GM12865 (cell line): ENCODE data around the gene GDPD4.

Experiments
- DNase-seq: peaks from one replicate; pipeline ENCODE4 v3.0.0; 2010; ENCODE audit warnings: low read depth
- H3K4me3 ChIP-seq: 2 replicates; pipeline ENCODE4 v1.5.1; 2011; ENCODE audit warnings: mild to moderate bottlenecking, low read depth, low read length, control low read depth
- TF ChIP-seq, protein P1 (sequence below): IDR thresholded peaks from 2 replicates; pipeline ENCODE4 v1.5.1; 2011; ENCODE audit warnings: low read length, control low read depth, low read depth, inconsistent platforms; ENCODE audit not compliant: insufficient read depth; ENCODE audit errors: missing control alignments

GDPD4 gene

GRCh38 chr11:77325159-77325558 lies 23.7 kb upstream of the GDPD4 start:
- TF ChIP-seq, protein P1, sequence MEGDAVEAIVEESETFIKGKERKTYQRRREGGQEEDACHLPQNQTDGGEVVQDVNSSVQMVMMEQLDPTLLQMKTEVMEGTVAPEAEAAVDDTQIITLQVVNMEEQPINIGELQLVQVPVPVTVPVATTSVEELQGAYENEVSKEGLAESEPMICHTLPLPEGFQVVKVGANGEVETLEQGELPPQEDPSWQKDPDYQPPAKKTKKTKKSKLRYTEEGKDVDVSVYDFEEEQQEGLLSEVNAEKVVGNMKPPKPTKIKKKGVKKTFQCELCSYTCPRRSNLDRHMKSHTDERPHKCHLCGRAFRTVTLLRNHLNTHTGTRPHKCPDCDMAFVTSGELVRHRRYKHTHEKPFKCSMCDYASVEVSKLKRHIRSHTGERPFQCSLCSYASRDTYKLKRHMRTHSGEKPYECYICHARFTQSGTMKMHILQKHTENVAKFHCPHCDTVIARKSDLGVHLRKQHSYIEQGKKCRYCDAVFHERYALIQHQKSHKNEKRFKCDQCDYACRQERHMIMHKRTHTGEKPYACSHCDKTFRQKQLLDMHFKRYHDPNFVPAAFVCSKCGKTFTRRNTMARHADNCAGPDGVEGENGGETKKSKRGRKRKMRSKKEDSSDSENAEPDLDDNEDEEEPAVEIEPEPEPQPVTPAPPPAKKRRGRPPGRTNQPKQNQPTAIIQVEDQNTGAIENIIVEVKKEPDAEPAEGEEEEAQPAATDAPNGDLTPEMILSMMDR: no peak
- no peak overlapping the region for H3K4me3 ChIP-seq

GRCh38 chr11:77324508-77324907 lies 23.0 kb upstream of the GDPD4 start:
- no peak for DNase-seq
- TF ChIP-seq, protein P1: no peak
- H3K4me3 ChIP-seq: no peak overlapping the region

More at GRCh38 chr11:77325159-77325558, 23.7 kb upstream of the GDPD4 start:
- no peak for DNase-seq

GRCh38 chr11:77322926-77323590 lies 21.6 kb upstream of the GDPD4 start:
- TF ChIP-seq, protein P1: no peak
- no peak for DNase-seq

GRCh38 chr11:77322506-77322905 lies 21.0 kb upstream of the GDPD4 start:
- TF ChIP-seq, protein P1: no peak
- H3K4me3 ChIP-seq: no peak overlapping the region
- no peak for DNase-seq

More at GRCh38 chr11:77322926-77323590, 21.6 kb upstream of the GDPD4 start:
- no peak overlapping the region for H3K4me3 ChIP-seq

GRCh38 chr11:77320351-77320750 lies 18.9 kb upstream of the GDPD4 start:
- no peak for DNase-seq
- TF ChIP-seq, protein P1: no peak
- no peak overlapping the region for H3K4me3 ChIP-seq

DNA sequence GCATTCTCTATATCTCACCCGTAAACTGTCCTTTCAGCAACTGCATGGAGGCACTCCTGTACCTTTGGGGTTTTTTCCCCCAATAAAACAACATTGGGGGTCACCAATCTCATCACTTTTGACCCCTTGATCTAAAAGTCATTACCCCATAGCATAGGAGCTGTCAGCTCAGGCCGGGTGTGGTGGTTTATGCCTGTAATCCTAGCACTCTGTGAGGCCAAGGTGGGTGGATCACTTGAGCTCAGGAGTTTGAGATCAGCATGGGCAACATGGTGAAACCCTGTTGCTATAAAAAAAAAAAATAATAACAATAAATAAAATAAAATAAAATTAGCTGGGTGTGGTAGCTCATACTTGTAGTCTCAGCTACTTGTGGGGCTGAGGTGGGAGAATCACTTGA lies 17.1 kb upstream of the GDPD4 start:
- TF ChIP-seq, protein P1: no peak
- H3K4me3 ChIP-seq: no peak overlapping the region
- no peak for DNase-seq

DNA sequence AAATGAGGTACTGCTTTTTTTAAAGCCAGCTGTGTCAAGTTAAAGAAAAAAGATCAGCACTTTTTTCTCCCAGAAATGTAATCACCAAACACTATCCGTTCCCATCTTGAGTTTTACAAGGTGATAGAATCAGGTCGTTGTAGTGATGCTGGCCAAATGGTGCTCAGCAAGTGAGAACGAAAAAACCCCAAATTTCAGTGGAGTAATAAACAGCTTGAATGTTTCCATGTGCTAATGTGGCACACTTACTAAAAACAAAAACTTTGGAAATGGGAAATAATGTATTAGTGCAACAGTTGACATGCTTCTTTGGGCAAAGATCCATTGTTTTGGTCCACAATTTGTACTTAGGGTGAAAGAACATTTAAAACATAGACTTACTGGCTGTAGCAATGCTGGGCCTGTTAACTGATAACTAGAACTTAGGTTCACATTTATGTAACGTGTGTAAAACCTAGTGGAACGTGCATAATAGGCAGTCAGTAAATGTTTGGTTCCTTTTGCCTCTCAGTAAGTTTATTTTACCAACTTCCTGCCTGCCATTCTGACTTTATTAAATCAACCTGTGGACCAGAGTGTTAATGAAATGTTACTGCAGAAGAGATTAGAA lies 15.4 kb upstream of the GDPD4 start:
- no peak for DNase-seq
- no peak overlapping the region for H3K4me3 ChIP-seq
- TF ChIP-seq, protein P1: no peak
